GM12878 (cell line): ENCODE measurements around the gene NUP214.

Source experiments
- MTA2 ChIP-seq: fragments of 450-650 bp; IDR thresholded peaks from 2 replicates; pipeline ENCODE4 v1.6.1; 2016; ENCODE audit warnings: low read depth, mild to moderate bottlenecking, moderate library complexity
- POLR2A ChIP-seq: IDR thresholded peaks from 2 replicates; pipeline ENCODE4 v1.6.1; 2011; ENCODE audit warnings: low read depth, mild to moderate bottlenecking, low read length
- TF ChIP-seq, protein P1 (sequence below), 3 experiments: IDR thresholded peaks in 2 of 3; conservative IDR thresholded peaks in 1 of 3; 2 replicates each; pipeline ENCODE4 v1.5.1; 2011; ENCODE audit warnings: low read depth in 3 of 3, low read length in 3 of 3, mild to moderate bottlenecking in 3 of 3, control low read depth in 2 of 3, moderate library complexity in 2 of 3, inconsistent platforms in 1 of 3, mixed read lengths in 1 of 3; ENCODE audit not compliant: control insufficient read depth in 2 of 3, insufficient read depth in 1 of 3; ENCODE audit errors: extremely low read depth in 1 of 3
- TF ChIP-seq, protein P2 (sequence below): IDR thresholded peaks from 2 replicates; pipeline ENCODE4 v1.6.1; 2012; ENCODE audit warnings: mild to moderate bottlenecking, low read depth, low read length
- TF ChIP-seq, protein P3 (sequence below): fragments of 450-650 bp; IDR thresholded peaks from 2 replicates; pipeline ENCODE4 v1.6.1; 2018; ENCODE audit warnings: borderline replicate concordance, mild to moderate bottlenecking; ENCODE audit not compliant: partially characterized antibody

DNA sequence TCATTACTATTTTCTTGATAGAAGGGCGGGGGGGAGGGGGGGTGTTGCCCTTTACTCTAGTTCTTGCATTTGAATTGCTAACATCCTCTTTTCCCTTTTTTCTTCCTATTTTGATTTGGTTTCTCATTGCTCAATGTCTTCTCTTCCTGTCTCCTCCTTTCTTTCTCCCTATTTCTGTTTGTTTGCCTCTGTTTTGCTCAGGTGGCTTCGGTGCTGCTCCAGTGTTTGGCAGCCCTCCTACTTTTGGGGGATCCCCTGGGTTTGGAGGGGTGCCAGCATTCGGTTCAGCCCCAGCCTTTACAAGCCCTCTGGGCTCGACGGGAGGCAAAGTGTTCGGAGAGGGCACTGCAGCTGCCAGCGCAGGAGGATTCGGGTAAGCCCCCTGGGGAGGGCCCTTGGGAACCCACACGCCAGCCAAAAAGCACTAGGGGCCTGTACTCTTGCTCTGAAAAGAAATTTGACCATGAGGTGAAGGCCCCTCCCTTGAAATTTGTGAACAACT, 102.6 kb downstream of the NUP214 start:
- TF ChIP-seq, protein P1, sequence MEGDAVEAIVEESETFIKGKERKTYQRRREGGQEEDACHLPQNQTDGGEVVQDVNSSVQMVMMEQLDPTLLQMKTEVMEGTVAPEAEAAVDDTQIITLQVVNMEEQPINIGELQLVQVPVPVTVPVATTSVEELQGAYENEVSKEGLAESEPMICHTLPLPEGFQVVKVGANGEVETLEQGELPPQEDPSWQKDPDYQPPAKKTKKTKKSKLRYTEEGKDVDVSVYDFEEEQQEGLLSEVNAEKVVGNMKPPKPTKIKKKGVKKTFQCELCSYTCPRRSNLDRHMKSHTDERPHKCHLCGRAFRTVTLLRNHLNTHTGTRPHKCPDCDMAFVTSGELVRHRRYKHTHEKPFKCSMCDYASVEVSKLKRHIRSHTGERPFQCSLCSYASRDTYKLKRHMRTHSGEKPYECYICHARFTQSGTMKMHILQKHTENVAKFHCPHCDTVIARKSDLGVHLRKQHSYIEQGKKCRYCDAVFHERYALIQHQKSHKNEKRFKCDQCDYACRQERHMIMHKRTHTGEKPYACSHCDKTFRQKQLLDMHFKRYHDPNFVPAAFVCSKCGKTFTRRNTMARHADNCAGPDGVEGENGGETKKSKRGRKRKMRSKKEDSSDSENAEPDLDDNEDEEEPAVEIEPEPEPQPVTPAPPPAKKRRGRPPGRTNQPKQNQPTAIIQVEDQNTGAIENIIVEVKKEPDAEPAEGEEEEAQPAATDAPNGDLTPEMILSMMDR (IDR thresholded peaks at IDR 0.05 in 2 of 3, conservative IDR thresholded peaks at IDR 0.05 in 1 of 3; ENCODE audit: control insufficient read depth in 2 of 3, extremely low read depth in 1 of 3, insufficient read depth in 1 of 3, low read depth in 3 of 3, low read length in 3 of 3) = no peak
- TF ChIP-seq POLR2A (no peak), MTA2 (no peak)
- TF ChIP-seq, protein P2, sequence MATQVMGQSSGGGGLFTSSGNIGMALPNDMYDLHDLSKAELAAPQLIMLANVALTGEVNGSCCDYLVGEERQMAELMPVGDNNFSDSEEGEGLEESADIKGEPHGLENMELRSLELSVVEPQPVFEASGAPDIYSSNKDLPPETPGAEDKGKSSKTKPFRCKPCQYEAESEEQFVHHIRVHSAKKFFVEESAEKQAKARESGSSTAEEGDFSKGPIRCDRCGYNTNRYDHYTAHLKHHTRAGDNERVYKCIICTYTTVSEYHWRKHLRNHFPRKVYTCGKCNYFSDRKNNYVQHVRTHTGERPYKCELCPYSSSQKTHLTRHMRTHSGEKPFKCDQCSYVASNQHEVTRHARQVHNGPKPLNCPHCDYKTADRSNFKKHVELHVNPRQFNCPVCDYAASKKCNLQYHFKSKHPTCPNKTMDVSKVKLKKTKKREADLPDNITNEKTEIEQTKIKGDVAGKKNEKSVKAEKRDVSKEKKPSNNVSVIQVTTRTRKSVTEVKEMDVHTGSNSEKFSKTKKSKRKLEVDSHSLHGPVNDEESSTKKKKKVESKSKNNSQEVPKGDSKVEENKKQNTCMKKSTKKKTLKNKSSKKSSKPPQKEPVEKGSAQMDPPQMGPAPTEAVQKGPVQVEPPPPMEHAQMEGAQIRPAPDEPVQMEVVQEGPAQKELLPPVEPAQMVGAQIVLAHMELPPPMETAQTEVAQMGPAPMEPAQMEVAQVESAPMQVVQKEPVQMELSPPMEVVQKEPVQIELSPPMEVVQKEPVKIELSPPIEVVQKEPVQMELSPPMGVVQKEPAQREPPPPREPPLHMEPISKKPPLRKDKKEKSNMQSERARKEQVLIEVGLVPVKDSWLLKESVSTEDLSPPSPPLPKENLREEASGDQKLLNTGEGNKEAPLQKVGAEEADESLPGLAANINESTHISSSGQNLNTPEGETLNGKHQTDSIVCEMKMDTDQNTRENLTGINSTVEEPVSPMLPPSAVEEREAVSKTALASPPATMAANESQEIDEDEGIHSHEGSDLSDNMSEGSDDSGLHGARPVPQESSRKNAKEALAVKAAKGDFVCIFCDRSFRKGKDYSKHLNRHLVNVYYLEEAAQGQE = no peak
- TF ChIP-seq, protein P3, sequence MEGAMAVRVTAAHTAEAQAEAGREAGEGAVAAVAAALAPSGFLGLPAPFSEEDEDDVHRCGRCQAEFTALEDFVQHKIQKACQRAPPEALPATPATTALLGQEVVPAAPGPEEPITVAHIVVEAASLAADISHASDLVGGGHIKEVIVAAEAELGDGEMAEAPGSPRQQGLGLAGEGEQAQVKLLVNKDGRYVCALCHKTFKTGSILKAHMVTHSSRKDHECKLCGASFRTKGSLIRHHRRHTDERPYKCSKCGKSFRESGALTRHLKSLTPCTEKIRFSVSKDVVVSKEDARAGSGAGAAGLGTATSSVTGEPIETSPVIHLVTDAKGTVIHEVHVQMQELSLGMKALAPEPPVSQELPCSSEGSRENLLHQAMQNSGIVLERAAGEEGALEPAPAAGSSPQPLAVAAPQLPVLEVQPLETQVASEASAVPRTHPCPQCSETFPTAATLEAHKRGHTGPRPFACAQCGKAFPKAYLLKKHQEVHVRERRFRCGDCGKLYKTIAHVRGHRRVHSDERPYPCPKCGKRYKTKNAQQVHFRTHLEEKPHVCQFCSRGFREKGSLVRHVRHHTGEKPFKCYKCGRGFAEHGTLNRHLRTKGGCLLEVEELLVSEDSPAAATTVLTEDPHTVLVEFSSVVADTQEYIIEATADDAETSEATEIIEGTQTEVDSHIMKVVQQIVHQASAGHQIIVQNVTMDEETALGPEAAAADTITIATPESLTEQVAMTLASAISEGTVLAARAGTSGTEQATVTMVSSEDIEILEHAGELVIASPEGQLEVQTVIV = no peak
